ENCODE results near the gene TEX44. TPM values are rescaled to one million over a fixed set of nuclear protein-coding genes. Genes with fewer than 3 reads are reported as not detected.
"Not testable (repeated sequence)": the region's sequence is repeated elsewhere in the genome, so short reads cannot be mapped to it uniquely, and the experiment has no call there.

TEX44 gene
- total RNA-seq, 1 experiment from 2014 or later: not detected

DNA sequence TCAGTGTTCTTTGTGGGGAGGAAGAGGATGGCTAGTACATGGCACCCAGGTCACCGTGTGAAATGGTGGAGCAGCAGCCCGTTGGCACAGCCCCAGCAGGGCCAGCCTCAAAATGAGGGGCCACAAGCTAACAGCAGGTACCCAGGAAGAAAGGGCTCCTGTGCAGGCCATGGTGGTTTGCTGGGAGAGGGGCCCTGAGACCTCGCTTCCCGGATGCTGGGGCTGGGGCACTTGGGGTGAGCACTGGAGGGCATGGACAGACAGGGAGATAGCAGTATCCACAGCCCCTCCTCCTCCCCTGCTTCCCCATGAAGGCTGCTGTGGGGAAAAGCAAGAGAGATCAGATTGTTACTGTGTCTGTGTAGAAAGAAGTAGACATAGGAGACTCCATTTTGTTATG, 16.2 kb upstream of the TEX44 start:
- ATAC-seq (no peak), DNase-seq (ENCODE audit: low read depth, low spot score) (no peak)
- intact Hi-C loops (cut with micrococcal nuclease; ENCODE audit: unreplicated experiment) (no loop called here), in situ Hi-C loops (cut with HindIII; ENCODE audit: low pct_unique_long_range_greater_than_20kb, low sequenced_read_pairs) (no loop called here)
- no peaks in the 10 kb centered on the region for H3K9me3 ChIP-seq (ENCODE audit: control insufficient read depth, insufficient read depth, low read depth, low read length)
- H3K27me3 ChIP-seq (ENCODE audit: control insufficient read depth, insufficient read depth, low read length): no peaks in the 10 kb centered on the region
- H3K4me1 ChIP-seq (ENCODE audit: control insufficient read depth, insufficient read depth, low read length): no peaks in the 10 kb centered on the region
- ChIA-PET CTCF (no interaction called here), POLR2A (no interaction called here)
- TF ChIP-seq TCF7L2 (IDR thresholded peaks at IDR 0.05; ENCODE audit: low read depth, low read length) (no peak), POLR2AphosphoS5 (IDR thresholded peaks at IDR 0.05; ENCODE audit: low read depth, low read length) (no peak), SIN3A (IDR thresholded peaks at IDR 0.05; ENCODE audit: borderline replicate concordance, insufficient read depth, low read depth, low read length) (no peak)
- TF ChIP-seq, protein P1, sequence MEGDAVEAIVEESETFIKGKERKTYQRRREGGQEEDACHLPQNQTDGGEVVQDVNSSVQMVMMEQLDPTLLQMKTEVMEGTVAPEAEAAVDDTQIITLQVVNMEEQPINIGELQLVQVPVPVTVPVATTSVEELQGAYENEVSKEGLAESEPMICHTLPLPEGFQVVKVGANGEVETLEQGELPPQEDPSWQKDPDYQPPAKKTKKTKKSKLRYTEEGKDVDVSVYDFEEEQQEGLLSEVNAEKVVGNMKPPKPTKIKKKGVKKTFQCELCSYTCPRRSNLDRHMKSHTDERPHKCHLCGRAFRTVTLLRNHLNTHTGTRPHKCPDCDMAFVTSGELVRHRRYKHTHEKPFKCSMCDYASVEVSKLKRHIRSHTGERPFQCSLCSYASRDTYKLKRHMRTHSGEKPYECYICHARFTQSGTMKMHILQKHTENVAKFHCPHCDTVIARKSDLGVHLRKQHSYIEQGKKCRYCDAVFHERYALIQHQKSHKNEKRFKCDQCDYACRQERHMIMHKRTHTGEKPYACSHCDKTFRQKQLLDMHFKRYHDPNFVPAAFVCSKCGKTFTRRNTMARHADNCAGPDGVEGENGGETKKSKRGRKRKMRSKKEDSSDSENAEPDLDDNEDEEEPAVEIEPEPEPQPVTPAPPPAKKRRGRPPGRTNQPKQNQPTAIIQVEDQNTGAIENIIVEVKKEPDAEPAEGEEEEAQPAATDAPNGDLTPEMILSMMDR (IDR thresholded peaks at IDR 0.05): no peak
- TF ChIP-seq, protein P2, sequence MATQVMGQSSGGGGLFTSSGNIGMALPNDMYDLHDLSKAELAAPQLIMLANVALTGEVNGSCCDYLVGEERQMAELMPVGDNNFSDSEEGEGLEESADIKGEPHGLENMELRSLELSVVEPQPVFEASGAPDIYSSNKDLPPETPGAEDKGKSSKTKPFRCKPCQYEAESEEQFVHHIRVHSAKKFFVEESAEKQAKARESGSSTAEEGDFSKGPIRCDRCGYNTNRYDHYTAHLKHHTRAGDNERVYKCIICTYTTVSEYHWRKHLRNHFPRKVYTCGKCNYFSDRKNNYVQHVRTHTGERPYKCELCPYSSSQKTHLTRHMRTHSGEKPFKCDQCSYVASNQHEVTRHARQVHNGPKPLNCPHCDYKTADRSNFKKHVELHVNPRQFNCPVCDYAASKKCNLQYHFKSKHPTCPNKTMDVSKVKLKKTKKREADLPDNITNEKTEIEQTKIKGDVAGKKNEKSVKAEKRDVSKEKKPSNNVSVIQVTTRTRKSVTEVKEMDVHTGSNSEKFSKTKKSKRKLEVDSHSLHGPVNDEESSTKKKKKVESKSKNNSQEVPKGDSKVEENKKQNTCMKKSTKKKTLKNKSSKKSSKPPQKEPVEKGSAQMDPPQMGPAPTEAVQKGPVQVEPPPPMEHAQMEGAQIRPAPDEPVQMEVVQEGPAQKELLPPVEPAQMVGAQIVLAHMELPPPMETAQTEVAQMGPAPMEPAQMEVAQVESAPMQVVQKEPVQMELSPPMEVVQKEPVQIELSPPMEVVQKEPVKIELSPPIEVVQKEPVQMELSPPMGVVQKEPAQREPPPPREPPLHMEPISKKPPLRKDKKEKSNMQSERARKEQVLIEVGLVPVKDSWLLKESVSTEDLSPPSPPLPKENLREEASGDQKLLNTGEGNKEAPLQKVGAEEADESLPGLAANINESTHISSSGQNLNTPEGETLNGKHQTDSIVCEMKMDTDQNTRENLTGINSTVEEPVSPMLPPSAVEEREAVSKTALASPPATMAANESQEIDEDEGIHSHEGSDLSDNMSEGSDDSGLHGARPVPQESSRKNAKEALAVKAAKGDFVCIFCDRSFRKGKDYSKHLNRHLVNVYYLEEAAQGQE (IDR thresholded peaks at IDR 0.05; ENCODE audit: insufficient read depth in 1 of 2, low read depth in 2 of 2, low read length in 1 of 2): no peak
- no TSS peak for BruUV-seq (replicated peaks)
- no peaks in the 10 kb centered on the region for H3K36me3 ChIP-seq (ENCODE audit: control insufficient read depth, insufficient read depth, low read length)
- no peak overlapping the region for H3K4me3 ChIP-seq (ENCODE audit: low read depth in 2 of 2, low read length in 2 of 2)
- no peak overlapping the region for H3K27ac ChIP-seq (ENCODE audit: low read length)

DNA sequence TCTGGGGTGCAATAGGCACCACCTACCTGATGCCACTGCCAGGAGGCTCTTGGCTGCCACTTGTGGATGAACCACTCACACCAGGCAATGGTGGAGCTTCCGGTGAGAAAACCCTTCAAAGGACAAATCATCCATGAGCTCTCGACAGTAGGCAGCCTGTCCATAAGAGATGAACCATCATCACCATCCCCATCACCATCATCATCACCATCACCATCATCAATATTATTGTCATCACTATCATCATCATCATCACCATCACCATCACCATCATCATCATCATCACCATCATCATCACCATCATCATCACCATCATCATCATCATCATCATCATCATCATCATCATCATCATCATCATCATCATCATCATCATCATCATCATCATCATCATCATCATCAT, 14.0 kb upstream of the TEX44 start:
- H3K4me1 ChIP-seq (ENCODE audit: control insufficient read depth, insufficient read depth, low read length); ATAC-seq; H3K9me3 ChIP-seq (ENCODE audit: control insufficient read depth, insufficient read depth, low read depth, low read length); in situ Hi-C loops (cut with HindIII; ENCODE audit: low pct_unique_long_range_greater_than_20kb, low sequenced_read_pairs); H3K27me3 ChIP-seq (ENCODE audit: control insufficient read depth, insufficient read depth, low read length); BruUV-seq (replicated peaks); H3K4me3 ChIP-seq (ENCODE audit: low read depth in 2 of 2, low read length in 2 of 2); H3K36me3 ChIP-seq (ENCODE audit: control insufficient read depth, insufficient read depth, low read length); DNase-seq (ENCODE audit: low read depth, low spot score); H3K27ac ChIP-seq (ENCODE audit: low read length); intact Hi-C loops (cut with micrococcal nuclease; ENCODE audit: unreplicated experiment); POLR2A ChIA-PET: not testable (repeated sequence)
- CTCF ChIA-PET: interaction anchor here (0.6 kb wide), 1 partner anchor 22 kb away, joined by 3 read pairs; no protein-coding TSS in a partner anchor

DNA sequence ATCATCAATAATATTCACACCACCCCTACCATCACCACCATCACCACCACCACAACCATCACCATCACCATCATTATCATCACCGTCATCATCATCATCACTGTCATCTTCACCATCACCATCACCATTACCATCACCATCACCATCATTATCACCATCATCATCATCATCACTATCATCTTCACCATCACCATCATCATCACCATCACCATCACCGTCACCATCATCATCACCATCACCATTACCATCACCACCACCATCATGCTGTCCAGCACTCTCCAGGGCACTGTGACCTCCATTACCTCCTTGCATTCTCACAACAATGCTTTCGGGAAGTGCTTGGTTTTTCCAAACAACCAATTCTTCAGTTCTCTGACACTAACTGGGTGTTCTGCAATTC, 13.1 kb upstream of the TEX44 start:
- in situ Hi-C loops (cut with HindIII; ENCODE audit: low pct_unique_long_range_greater_than_20kb, low sequenced_read_pairs) (no loop called here), intact Hi-C loops (cut with micrococcal nuclease; ENCODE audit: unreplicated experiment) (no loop called here)
- POLR2A ChIA-PET: no interaction called here
- Histone ChIP-seq H3K9me3 (ENCODE audit: control insufficient read depth, insufficient read depth, low read depth, low read length) (no peaks in the 10 kb centered on the region), H3K27me3 (ENCODE audit: control insufficient read depth, insufficient read depth, low read length) (no peaks in the 10 kb centered on the region), H3K4me1 (ENCODE audit: control insufficient read depth, insufficient read depth, low read length) (no peaks in the 10 kb centered on the region), H3K36me3 (ENCODE audit: control insufficient read depth, insufficient read depth, low read length) (no peaks in the 10 kb centered on the region), H3K4me3 (ENCODE audit: low read depth in 2 of 2, low read length in 2 of 2) (no peak overlapping the region), H3K27ac (ENCODE audit: low read length) (no peak overlapping the region)
- TF ChIP-seq TCF7L2 (IDR thresholded peaks at IDR 0.05; ENCODE audit: low read depth, low read length): no peak
- no peak for TF ChIP-seq POLR2AphosphoS5 (IDR thresholded peaks at IDR 0.05; ENCODE audit: low read depth, low read length)
- TF ChIP-seq, protein P1 (IDR thresholded peaks at IDR 0.05): no peak
- TF ChIP-seq, protein P2 (IDR thresholded peaks at IDR 0.05; ENCODE audit: insufficient read depth in 1 of 2, low read depth in 2 of 2, low read length in 1 of 2): no peak
- no peak for TF ChIP-seq SIN3A (IDR thresholded peaks at IDR 0.05; ENCODE audit: borderline replicate concordance, insufficient read depth, low read depth, low read length)
- DNase-seq (ENCODE audit: low read depth, low spot score) (no peak), ATAC-seq (no peak)
- CTCF ChIA-PET: no interaction called here
- no TSS peak for BruUV-seq (replicated peaks)
